Left renal cortex interstitium (tissue), 4 donors: ENCODE measurements around the gene GNAQ. TPM values are rescaled to one million over a fixed set of nuclear protein-coding genes. Genes with fewer than 3 reads are reported as not detected.

ENCODE experiments used
- DNase-seq, 4 donors: peaks; one replicate each; pipeline ENCODE4 v3.0.0-alpha.2; 2013; ENCODE audit warnings: low read depth in 4 of 4, low spot score in 2 of 4, missing footprints in 1 of 4
- polyA plus RNA-seq, 4 donors: library from polyadenylated mRNA; unstranded; fragments of 120-200 nt; gene quantifications; one replicate each; pipeline ENCODE4 v1.2.1, GENCODE V29; 2013; ENCODE audit not compliant: insufficient read length in 4 of 4

Gene GNAQ
- polyA plus RNA-seq, 4 donors, result 57.3 to 66.0 (median 59.8) TPM

DNA sequence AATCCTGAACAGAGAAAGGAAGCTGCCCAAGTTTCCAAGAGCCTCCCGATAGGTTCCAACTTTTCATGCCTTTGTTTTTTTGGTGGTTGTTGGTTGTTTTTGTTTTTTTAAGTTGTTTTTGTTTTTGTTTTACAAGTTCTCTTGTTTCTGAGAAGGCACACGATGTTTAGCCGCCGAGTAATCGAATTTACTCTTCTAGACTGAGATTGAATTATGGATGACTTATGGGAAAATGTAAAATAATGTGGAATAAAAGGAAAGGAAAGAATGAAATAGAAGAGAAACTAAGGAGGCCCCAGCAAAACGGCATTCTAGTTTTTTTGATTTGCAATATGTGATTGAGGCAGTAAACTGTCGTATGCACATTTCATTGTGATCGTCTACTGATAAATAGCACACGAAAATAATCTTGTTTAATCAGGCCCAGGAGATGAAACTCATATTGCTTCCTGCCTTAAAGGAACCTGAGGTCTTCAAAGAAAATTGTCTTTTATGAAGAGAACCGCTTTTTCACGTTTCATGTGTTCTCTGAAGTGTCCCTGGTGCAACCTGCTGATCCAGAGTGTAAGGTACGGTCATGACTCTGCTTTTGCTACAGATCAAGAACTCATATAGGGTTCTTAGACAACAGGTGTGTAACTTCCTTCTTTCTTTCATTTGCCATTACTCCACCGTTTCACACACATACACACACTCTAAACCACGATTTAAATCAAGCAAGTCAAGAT, 1.3 kb upstream of the GNAQ start:
- no peak for DNase-seq

DNA sequence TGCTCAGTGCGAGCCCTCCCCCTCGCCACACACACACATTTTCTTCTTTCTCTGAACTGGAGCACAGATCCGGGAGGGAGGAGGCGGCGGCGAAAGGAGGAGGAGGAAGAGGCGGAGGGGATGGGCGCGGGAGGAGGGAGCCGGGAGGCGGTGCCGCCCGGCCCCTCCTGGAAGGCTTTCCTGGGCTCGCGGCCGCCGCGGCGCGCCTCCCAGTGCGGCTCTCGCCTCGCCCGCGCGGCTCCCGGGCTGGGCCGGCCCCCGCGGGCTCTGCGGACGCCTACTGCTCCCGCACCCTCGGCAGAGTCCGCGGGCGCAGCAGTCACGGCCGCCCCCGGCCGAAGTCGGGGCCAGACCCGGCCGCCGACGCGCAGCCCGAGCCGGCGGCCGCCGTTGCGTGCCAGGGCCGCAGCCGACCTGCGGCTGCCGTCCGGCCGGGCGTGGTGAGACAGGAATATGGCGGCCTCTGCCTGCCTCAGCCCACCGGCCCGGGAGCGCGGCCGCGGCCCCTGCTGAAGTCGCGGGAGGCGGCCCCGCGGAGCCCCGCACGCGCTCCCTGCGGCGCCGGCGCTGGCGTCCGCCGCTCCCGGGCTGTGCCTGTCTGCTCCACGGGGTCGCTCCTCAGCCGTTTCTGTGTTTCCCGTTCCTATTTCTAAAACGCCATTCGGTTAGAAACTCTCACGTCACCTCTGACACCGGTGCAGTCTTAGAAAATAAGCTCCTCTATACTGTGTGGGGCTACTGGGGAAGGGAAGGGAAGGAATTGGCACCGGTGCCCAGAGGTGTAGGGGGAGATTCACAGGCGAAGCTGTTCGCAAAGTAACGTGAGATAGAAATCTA, 500 bp upstream of the GNAQ start:
- DNase-seq, result peak in 3 of 4 donors; percentile 84 to 90 (median 88)

DNA sequence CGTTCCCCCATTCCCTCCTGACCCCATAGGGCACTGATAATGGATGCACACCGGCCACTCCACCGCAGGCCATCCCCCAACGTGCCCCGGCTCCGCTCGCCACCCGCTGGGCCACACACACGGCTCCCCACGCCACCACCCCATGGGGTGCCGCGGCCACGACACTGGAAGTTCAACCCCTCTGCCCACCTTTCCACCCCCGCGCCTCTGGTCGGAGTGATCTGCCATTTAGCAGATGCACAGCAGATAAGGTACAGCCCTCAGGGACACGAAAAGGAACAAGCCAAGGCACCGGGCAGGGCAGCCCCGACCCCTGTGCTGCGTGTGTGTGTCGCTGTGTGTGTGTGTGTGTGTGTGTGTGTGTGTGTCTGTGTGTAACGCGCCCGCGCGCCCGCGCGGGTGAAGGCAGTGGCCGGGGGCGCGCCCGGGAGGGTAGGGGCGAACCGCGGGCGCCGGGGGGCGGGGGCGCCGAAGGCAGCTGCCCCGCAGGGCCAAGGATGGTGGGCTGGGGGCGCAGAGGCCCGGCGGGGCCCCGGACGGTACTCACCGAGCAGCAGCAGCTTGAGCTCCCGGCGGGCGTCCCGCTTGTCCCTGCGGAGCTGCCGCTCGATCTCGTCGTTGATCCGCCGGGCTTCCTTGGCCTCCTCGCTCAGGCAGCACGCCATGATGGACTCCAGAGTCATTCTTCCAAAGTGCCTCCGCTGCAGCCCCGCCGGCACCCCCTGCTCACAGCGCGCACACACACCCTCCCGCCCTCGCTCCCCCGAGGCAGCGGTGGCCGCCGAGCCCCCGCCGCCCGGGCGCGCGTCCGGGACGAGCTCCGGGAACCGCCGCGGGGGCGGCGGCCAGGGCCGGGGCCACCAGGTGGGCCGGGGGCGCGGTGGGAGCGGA, 813 bp downstream of the GNAQ start:
- no peak for DNase-seq

DNA sequence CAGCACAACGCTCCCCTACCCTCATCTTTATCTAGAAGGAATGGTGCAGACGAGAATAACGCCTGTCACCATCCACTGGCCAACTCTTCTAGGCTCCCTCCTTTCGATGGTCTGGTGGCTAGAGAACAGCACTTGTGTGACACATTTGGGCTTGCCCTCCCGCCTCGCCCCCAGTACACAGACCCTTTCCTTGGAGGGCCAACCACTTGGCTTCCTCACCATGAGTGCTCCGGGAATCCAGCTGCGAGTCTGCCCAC, 1.4 kb downstream of the GNAQ start:
- no peak for DNase-seq

DNA sequence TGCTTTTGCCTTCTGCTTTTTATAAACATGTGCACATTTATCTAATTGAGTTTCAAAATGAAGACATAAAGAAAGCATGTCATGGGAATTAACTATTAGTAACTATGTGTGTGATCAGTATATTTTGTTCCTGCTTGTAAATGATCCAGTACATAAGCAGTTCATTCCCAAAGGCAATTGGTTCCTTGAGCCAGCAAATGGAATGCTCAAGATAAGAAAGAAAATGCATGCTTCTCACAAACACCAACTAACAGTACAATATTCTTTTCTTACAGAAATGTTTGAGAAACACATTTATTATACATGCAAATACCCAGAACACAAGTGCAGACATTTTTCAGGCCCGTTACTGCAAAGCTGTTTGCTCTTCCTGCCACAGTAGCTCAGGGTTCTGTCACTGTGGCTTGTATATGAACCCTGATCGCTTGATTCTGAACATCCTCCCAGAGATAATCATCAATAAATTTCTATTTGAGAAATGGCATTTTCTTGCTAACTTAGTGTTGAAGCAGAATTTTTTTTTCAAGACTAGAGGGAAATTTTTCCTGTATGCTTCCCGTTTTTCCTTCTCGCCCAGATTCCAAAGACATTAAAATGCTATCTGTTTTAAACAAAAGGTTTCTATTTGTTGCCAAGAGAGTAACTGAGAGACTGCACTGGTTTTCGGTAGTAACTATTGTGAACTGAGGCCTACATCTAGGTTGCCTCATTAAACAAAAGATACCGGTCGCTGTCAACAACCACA, 1.9 kb downstream of the GNAQ start:
- no peak for DNase-seq

DNA sequence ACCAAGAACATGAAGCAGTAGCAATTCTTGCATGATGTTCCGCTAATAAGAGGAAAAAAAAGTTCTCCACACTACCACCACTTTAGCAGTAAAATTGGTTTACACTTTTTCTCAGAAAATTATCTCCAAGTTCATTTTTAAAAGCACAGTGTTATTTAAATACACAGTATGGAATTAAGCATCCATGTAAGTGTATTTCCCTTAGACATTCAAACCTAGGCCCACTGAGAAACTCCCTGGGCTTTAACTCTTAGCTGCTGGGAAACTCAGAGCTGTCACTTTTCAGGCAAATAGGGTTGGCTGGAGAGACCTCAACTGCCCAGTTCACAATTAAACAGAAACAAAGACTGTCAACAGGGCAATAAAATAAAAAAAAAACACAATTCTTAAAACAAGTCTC, 2.7 kb downstream of the GNAQ start:
- DNase-seq, result no peak

DNA sequence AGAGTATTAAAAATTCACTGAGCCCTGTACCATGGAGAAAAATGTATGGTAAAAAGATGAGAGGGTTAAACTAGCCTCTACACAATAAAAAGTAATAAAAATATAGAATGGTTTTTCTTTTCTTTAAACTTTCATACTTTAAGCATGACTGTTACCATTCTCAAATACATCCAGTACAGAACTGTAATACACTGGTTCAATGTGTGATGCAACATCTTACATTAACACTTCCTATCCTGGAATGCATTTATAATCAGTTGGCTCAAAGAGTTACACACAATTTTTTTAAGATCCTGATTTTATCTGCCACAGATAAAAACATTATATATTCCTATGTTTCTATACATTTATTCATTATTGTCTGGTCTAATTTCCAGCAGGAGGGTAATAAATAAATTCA, 4.7 kb downstream of the GNAQ start:
- no peak for DNase-seq

DNA sequence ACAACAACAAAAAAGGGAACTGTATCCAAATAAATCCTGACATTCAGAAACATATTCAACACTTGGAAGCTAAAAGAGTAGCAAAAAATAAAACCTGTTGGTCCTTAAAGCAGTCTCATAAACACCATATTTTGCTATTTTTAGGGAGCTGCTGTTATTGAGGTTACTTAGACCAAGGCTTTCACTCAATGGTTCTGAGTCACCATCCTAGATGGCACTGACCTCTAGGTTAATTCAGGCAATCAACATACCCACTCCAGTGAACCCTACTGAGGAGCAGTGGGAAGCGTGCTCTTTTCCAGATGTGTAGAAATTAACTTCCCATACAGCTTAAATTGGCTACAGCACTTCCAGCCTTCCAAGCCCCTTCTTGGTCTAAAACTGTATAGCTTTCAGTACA, 5.2 kb downstream of the GNAQ start:
- no peak for DNase-seq

DNA sequence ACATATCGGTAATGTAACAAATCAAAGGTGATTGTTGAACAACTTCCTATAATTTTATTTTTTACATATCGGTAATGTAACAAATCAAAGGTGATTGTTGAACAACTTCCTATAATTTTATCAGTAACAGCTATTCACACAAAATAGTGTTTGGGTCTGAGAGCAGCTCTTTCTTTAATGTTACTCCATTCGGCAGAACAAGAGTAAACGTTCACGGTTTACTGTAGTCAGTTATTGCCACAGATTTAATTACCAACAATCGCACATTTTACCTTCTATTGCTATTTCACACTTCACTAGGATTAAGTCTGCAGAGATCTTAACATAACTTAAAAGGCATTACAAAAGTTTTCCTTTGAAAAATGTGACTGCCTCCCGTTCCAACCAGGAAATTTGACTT, 6.4 kb downstream of the GNAQ start:
- no peak for DNase-seq

DNA sequence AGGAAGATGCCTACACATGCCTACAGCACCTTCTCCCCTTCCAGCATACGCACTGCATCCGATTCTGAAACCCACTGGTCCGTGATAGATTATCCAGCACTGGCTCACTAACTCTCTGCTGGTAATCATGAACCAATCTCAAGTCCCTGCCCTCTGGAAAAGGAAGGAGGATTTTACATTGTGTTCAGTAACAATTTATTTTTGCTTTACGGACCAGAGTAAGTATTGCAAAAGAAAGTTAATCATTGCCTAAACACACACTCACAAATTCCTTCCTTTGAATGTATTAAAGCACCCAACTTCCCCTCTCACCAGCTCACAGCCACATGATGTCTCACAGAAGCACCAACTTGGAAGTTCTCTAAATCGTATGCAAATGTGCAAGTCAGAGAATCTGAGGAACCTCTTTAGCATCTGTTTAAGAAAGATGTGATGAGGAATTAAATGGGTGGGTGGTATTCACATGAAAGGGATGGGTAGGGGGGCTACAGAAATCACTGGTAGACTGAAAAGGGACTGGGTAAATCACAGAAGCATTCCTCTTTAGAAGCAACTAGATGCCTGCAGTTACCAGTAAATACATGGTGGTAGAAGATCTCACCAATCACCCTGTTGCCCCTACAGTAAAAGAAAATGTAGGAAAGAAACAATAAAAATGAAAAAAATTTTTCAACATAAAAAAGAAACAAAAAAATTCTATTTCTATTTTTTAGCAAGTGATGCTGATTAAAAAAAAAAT, 8.4 kb downstream of the GNAQ start:
- DNase-seq, result no peak

DNA sequence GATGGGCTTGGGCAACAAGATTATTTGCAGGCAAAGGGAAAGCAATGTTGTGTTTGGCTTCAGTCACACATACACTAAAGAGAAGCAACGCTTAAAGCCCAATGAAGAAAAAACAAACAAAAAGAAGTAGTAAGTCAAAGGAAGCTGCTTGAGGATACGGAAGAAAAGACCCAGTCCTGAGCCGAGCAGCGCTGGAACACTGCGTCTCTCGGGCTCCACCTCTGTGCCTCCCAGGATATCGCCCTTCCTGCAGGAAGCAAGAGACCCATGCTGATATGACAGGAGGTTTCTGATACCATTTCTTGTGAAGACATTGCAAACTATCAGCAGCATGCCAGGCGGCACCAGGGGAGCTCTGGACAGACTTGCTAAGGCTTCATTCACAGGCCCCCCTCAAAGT, 9.9 kb downstream of the GNAQ start:
- no peak for DNase-seq

DNA sequence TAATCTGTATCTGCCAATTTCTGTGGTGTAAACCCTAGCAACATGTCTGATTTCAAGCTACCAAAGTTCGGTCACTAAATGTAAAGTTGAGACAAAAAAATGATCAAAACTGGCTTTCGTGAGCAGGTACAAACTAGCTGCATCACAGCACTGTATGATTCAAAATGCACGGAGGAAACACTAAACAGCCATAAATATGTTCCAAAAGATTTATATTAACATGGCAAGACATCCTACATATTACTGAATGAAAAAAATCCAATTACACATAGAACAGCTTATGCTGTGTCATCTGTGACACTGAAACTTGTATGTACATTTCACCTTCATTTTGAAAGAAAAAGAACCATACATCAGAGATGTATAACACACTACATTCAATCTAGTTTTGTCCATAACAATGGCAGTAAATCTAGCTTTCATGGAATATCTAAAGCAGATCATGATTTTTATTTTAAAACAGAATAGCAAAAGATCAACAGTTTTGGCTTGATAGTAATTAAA, 14.4 kb downstream of the GNAQ start:
- no peak for DNase-seq

DNA sequence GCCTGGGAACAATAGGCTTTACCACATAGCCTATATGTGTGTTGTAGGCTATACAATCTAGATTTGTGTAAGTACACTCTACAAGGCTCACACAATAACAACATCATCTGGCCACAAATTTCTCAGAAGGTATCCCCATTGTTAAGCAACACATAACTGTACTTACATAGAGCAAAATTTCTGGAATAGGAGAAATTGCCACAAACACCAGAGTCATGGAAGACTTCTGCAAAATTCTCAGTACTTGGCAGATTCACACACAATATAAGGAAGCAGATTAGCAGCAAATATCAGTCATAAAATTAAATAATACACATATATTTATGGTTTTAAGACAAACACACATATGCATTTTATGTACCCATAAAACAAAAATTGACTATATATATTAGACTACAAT, 16.4 kb downstream of the GNAQ start:
- no peak for DNase-seq

DNA sequence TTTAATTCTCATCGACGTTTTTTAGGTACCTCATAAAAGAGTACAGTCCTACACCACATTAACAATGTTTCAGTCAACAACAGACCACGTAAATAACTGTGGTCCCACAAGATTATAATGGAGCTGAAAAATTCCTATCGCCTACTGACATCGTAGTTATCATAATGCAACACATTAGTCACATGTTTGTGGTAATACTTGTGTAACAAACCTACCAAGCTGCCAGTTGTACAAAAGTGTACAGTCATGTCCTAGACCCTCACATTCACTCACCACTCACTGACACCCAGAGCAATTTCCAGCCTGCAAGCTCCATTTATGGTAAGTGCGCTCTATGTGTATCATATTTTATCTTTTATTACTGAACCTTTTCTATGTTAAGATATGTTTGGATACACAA, 16.8 kb downstream of the GNAQ start:
- no peak for DNase-seq

DNA sequence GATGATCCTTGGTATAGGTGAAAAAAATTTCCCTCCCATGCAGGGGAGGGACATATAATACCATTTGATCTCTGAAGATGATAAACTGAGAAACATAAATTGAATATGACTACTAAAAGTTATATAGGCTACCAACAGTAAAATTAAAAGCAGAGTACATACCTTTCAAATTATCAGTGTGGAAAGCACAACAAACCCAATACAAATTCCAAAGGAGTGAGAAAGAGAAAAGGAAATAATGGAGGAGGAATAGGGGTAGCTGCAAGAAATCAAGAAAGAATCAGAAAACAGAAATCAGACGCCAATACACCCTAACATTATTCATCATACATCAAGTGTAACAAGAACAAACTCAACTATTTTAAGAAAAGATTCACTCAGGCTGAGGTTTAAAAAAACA, 17.7 kb downstream of the GNAQ start:
- no peak for DNase-seq

DNA sequence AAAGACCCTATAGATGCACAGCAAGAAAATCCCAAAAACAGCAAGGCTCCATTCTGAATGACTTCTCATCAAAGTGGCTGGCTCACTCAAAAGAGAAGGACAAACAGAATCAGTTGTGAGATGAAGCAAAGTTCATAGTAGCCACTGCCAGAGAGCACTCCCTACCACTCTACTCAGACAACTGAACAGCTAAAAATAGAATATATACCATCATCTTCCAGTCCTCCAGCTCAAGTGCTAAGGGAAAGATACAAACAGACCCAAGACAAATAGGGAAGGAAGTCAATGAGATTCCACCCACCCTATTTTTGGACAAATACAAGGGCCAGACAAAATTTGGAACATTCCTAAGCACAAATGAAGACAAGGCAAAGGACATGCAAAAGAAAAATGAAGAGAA, 20.6 kb downstream of the GNAQ start:
- DNase-seq, result no peak

DNA sequence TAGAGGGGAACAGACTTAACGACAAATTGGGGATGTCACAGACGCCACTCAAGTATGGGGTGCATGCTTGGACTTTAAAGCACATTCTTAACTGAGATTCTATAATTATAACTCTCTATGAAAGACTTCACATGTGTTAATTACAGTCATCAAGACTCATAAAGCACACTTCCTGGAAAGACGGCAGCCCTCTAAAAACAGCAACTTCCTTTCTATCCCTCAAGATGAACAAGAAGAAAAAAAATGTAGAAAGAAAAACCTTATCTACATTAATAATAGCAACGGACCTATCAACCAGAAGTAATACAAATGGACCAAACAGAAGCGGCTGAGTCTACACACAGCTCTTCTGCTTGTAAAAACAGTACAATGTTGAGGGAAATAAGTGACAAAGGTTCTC, 21.2 kb downstream of the GNAQ start:
- no peak for DNase-seq

DNA sequence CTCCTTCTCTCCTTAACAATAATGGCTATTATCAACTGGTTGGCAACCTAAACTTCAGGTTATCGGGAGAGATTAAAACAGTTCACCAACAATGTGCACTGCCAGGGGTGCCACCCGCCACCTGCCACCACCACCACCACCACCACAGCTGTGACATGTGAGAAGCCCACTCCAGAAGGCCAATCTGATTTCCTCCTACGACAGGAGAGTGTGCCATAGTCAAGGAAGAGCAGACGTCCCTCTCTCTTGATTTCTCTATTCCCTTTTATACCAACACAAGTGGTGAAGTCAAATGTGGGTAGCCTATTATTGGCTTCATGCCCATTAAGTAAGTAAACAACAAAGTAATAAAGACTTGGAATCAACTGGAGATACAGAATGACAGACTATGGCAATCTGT, 22.4 kb downstream of the GNAQ start:
- DNase-seq, result no peak

DNA sequence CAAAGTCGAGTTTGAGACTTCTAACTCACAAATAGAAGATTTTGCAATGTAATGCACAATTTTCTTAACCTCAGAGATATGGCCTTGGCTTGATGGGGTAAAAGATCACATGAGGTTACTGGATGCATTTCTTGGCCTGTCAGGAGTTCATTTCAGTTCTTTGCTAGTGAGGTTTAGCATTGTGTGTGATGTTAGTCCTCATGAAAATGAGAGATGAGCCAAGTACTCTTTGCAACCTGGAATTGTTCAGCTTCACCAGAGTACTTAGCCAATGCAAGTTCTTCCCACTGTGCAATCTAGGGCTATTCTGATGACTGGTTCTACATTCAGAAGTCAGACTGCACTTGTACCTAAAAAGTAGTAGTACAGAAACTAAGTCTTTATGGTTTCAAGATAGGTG, 24.9 kb downstream of the GNAQ start:
- no peak for DNase-seq
